B cell (primary cell): ENCODE measurements around the gene SPEG. TPM values are rescaled to one million over a fixed set of nuclear protein-coding genes. Genes with fewer than 3 reads are reported as not detected.
A peak's percentile ranks its signal among the peaks of the same experiment; 100 is the strongest.

Source experiments
- ATAC-seq: fragments of 200-7000 bp; cut with Tn5 transposase; one replicate; pipeline ENCODE4 v1.10.0; 2021; ENCODE audit warnings: low read depth, mild to moderate bottlenecking, moderate number of reproducible peaks, moderate library complexity
- CTCF ChIA-PET: fragments of 350-600 bp; sonication (Branson Sonifier 250); formaldehyde crosslinking; loops from one replicate; lab custom pipeline; 2021; ENCODE audit warnings: antibody characterized with exemption, inconsistent platforms; lab: Charles Lee
- POLR2A ChIA-PET: fragments of 350-600 bp; sonication (Branson Sonifier 250); formaldehyde crosslinking; loops from one replicate; lab custom pipeline; 2021; ENCODE audit warnings: antibody characterized with exemption; lab: Charles Lee
- DNase-seq: peaks from one replicate; pipeline ENCODE4 v3.0.0; 2013
- H2AFZ ChIP-seq: 2 replicates; pipeline ENCODE4 v1.6.1; 2012; ENCODE audit warnings: mild to moderate bottlenecking, low read depth, low read length; ENCODE audit not compliant: insufficient read depth, poor library complexity, severe bottlenecking
- H3K27ac ChIP-seq, 2 donors: 1 replicate in 1 of 2; 2 replicates in 1 of 2; pipeline ENCODE4 v1.5.1; 2012 to 2013; ENCODE audit warnings: low read length in 2 of 2, mild to moderate bottlenecking in 2 of 2, moderate library complexity in 1 of 2
- H3K27me3 ChIP-seq, 4 experiments: fragments of 200-600 bp in 1 of 4; sonication (generic) in 1 of 4; replicated peaks in 1 of 4; 1 replicate in 2 of 4; 2 replicates in 2 of 4; pipeline versions ENCODE4 v1.6.1 to v1.7.0; 2013 to 2016; ENCODE audit warnings: low read length in 3 of 4, mild to moderate bottlenecking in 2 of 4, mixed read lengths in 1 of 4, moderate library complexity in 1 of 4; ENCODE audit not compliant: insufficient read depth in 4 of 4, control insufficient read depth in 3 of 4; ENCODE audit errors: control extremely low read depth in 1 of 4
- H3K36me3 ChIP-seq, 2 experiments: replicated peaks in 1 of 2; 1 replicate in 1 of 2; 2 replicates in 1 of 2; pipeline versions ENCODE4 v1.6.1 to v1.7.1; 2013; ENCODE audit warnings: low read length in 1 of 2; ENCODE audit not compliant: insufficient read depth in 2 of 2, control insufficient read depth in 1 of 2; ENCODE audit errors: control extremely low read depth in 1 of 2, extremely low read depth in 1 of 2
- H3K4me1 ChIP-seq, 2 donors: fragments of 200-600 bp in 1 of 2; sonication (generic) in 1 of 2; 1 replicate in 1 of 2; 2 replicates in 1 of 2; pipeline versions ENCODE4 v1.5.1 to v1.6.1; 2013 to 2017; ENCODE audit warnings: low read length in 2 of 2; ENCODE audit not compliant: control insufficient read depth in 2 of 2, insufficient read depth in 2 of 2
- H3K4me2 ChIP-seq: replicated peaks from 2 replicates; pipeline ENCODE3; 2012; ENCODE audit warnings: mild to moderate bottlenecking, low read depth, low read length; ENCODE audit not compliant: poor library complexity, severe bottlenecking
- H3K4me3 ChIP-seq, 5 experiments: fragments of 200-600 bp in 1 of 5; sonication (generic) in 1 of 5; 1 replicate in 3 of 5; 2 replicates in 2 of 5; pipeline versions ENCODE4 v1.5.1 to v1.7.0; 2011 to 2016; ENCODE audit warnings: low read length in 4 of 5, mild to moderate bottlenecking in 4 of 5, low read depth in 2 of 5, control low read depth in 1 of 5, moderate library complexity in 1 of 5; ENCODE audit not compliant: insufficient read depth in 1 of 5; ENCODE audit errors: control extremely low read depth in 1 of 5, extremely low read depth in 1 of 5
- H3K79me2 ChIP-seq: fragments of 200-600 bp; sonication (generic); one replicate; pipeline ENCODE4 v1.6.0; 2016; ENCODE audit warnings: low read length; ENCODE audit not compliant: control insufficient read depth, insufficient read depth
- H3K9ac ChIP-seq: fragments of 200-600 bp; sonication (generic); 2 replicates; pipeline ENCODE4 v1.6.1; 2017; ENCODE audit warnings: mild to moderate bottlenecking, low read length, moderate library complexity
- H3K9me3 ChIP-seq, 3 donors: one replicate each; pipeline versions ENCODE4 v1.6.1 to v1.7.1; 2013; ENCODE audit warnings: low read length in 2 of 3; ENCODE audit not compliant: control insufficient read depth in 2 of 3, insufficient read depth in 1 of 3; ENCODE audit errors: control extremely low read depth in 1 of 3
- H4K20me1 ChIP-seq: 2 replicates; pipeline ENCODE4 v1.6.0; 2012; ENCODE audit warnings: mild to moderate bottlenecking, low read length; ENCODE audit not compliant: insufficient read depth, control insufficient read depth, poor library complexity, severe bottlenecking
- H3K27ac Mint-ChIP-seq: one replicate; pipeline ENCODE4 v1.8.0; 2021; ENCODE audit warnings: mixed read lengths
- H3K27me3 Mint-ChIP-seq: one replicate; pipeline ENCODE4 v1.8.0; 2021; ENCODE audit warnings: mixed read lengths
- H3K4me1 Mint-ChIP-seq: one replicate; pipeline ENCODE4 v1.8.0; 2021; ENCODE audit warnings: mixed read lengths
- H3K4me3 Mint-ChIP-seq: one replicate; pipeline ENCODE4 v1.8.0; 2021; ENCODE audit warnings: mixed read lengths
- H3K9me3 Mint-ChIP-seq: one replicate; pipeline ENCODE4 v1.8.0; 2022; ENCODE audit warnings: mixed read lengths; ENCODE audit not compliant: insufficient read depth
- EZH2 ChIP-seq: IDR thresholded peaks from 2 replicates; pipeline ENCODE4 v1.6.1; 2012; ENCODE audit warnings: borderline replicate concordance, low read depth, mild to moderate bottlenecking, moderate library complexity, low read length; ENCODE audit not compliant: insufficient read depth, poor library complexity, severe bottlenecking
- WGBS: methylation state at CpG from one replicate; pipeline ENCODE4 v1.1.5; 2013; ENCODE audit warnings: missing lambda C conversion rate; ENCODE audit not compliant: insufficient coverage; 5-methylcytosine and 5-hydroxymethylcytosine counted together
- intact Hi-C: fragments of 100-400 bp; cut with micrococcal nuclease; formaldehyde crosslinking; loops from one replicate; pipeline ENCODE4 v1.10.0; 2022
- polyA plus RNA-seq: library from polyadenylated mRNA; depleted of rRNA; stranded (reverse); fragments of >200 nt; gene quantifications from 2 replicates; pipeline ENCODE4 v1.2.3, GENCODE V29; 2012
- total RNA-seq, 2 donors: library from RNA; stranded (reverse); fragments of 120-200 nt in 1 of 2; gene quantifications; 1 replicate in 1 of 2; 2 replicates in 1 of 2; pipeline versions ENCODE4 v1.2.3 to v1.2.4, GENCODE V29; 2013 to 2022
- TF ChIP-seq, protein P1 (sequence below): fragments of 200-600 bp; IDR thresholded peaks from one replicate; pipeline ENCODE4 v1.8.0; 2022; ENCODE audit warnings: antibody characterized with exemption, mild to moderate bottlenecking

Gene SPEG
- total and polyA plus RNA-seq, 2 donors (not counting 1 experiment from before 2014, with no cell fraction given), result 0.03 to 0.74 TPM

DNA sequence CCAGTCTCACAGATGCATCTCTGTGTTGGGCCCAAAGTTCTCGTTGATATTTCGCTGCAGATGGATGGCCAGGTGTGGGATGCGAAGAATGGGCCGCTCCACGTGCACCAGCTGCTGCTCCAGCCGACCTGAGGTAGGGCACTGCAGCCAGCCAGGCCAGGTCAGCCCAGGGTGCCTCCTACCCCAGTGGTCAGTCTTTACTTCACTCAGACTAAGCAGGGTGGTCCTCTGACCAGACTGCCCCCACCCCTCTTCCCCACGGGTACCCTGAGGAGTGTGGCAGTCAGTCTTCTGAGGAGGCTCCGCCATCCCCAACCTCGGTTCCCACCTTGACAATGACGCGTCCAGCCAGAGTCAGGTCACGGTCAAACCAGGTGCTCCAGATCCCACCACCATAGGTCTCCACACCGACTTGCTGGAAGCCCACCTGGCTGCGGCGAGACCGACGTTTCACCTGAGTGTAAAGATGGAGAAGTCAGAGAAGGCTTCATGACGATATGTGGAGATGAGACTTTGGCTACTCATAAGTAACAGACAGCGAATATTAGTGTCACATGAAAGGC is 48.6 kb upstream of the SPEG start:
- Mint-ChIP-seq H3K9me3 (no peaks in the 10 kb centered on the region), H3K27me3 (no peaks in the 10 kb centered on the region), H3K27ac (no peak overlapping the region), H3K4me3 (peak overlapping the region; percentile 95), H3K4me1 (peaks cover 13% of the 10 kb centered on the region)
- ATAC-seq, result no peak
- ChIA-PET CTCF (no interaction called here), POLR2A (no interaction called here)
- peaks cover 15 to 18% of the 10 kb centered on the region in 2 donors for H3K4me1 ChIP-seq
- DNase-seq, result peak; percentile 27
- H3K9ac ChIP-seq, result no peak overlapping the region
- TF ChIP-seq EZH2, result no peak
- TF ChIP-seq, protein P1, sequence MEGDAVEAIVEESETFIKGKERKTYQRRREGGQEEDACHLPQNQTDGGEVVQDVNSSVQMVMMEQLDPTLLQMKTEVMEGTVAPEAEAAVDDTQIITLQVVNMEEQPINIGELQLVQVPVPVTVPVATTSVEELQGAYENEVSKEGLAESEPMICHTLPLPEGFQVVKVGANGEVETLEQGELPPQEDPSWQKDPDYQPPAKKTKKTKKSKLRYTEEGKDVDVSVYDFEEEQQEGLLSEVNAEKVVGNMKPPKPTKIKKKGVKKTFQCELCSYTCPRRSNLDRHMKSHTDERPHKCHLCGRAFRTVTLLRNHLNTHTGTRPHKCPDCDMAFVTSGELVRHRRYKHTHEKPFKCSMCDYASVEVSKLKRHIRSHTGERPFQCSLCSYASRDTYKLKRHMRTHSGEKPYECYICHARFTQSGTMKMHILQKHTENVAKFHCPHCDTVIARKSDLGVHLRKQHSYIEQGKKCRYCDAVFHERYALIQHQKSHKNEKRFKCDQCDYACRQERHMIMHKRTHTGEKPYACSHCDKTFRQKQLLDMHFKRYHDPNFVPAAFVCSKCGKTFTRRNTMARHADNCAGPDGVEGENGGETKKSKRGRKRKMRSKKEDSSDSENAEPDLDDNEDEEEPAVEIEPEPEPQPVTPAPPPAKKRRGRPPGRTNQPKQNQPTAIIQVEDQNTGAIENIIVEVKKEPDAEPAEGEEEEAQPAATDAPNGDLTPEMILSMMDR, result no peak
- H4K20me1 ChIP-seq, result no peaks in the 10 kb centered on the region
- H3K9me3 ChIP-seq, result no peaks in the 10 kb centered on the region
- 97% methylated on average over 11 of the region's 19 CpGs for WGBS
- no peaks in the 10 kb centered on the region for H3K27me3 ChIP-seq
- peaks cover 19% of the 10 kb centered on the region for H3K79me2 ChIP-seq
- intact Hi-C loops, result loop anchor here (2.0 to 5.0 kb wide), 5 partner anchors 89 to 1169 kb away; partner anchors contain the start of genes ARPC2 and CTDSP1
- H3K36me3 ChIP-seq, result peaks cover 0 to 49% of the 10 kb centered on the region in 2 experiments
- H3K4me2 ChIP-seq, result peak overlapping the region; percentile 92
- no peak overlapping the region for H3K4me3 ChIP-seq
- H2AFZ ChIP-seq, result no peak overlapping the region
- H3K27ac ChIP-seq, result no peak overlapping the region
